Ammon's horn (tissue), 1 donor: ENCODE results near the gene ZNF653.
"Not testable (repeated sequence)": the region's sequence is repeated elsewhere in the genome, so short reads cannot be mapped to it uniquely, and the experiment has no call there.

Experiments
- DNase-seq: peaks from one replicate; pipeline ENCODE4 v3.0.0-alpha.2; 2016; ENCODE audit warnings: low spot score

The ZNF653 gene

DNA sequence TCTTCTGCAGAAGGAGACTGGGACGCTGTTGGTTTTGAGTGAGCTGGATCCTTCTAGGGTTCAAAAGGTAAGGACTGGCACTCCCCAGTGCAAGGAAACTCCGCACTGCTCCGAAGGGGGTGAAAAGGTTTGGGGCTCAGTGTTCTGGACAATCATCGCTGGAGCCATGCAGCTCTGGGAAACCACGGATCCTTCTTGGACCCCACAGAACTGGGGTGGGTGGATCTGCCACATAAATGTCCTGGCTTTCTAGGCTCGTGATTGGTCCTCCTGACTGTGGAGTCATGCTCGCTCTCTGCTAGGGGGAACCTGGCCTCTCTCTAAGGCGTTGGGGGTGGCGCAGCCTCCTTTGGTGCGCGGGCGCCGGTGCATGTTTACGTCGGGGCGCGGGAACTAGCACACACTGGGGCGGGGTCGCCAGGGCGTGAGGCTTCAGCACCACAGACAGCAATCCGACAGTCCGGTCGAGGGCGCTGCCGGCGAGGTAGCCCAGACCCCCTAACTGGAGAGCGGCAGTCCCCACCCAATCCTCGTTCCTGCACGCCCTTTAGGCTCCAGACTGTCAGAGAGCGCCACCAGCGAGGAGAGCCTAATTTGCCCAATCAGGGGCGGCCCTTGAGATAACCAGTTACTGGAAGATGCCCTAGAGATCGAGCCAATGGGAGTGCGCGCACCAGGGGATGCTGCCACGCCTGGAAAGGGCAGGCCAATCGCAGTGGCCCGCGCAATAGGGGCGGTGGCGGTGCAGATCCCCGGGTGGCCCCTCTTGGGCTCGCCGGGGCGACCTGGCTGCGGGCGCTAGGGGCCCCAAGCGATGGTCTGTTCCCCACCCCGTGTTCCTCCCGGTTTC, 23.9 kb downstream of the ZNF653 start:
- DNase-seq: peak; percentile 99

GRCh38 chr19:11480715-11481533, 24.7 kb downstream of the ZNF653 start, which contains the start of gene ELAVL3:
ELAVL3 (minus strand) TSS chr19:11481046; CDS start chr19:11480608, 438 bp downstream.
- DNase-seq: peak; percentile 84

- no peak for DNase-seq
Measured at GRCh38 chr19:11479898-11480714, 25.5 kb downstream of the ZNF653 start.

DNA sequence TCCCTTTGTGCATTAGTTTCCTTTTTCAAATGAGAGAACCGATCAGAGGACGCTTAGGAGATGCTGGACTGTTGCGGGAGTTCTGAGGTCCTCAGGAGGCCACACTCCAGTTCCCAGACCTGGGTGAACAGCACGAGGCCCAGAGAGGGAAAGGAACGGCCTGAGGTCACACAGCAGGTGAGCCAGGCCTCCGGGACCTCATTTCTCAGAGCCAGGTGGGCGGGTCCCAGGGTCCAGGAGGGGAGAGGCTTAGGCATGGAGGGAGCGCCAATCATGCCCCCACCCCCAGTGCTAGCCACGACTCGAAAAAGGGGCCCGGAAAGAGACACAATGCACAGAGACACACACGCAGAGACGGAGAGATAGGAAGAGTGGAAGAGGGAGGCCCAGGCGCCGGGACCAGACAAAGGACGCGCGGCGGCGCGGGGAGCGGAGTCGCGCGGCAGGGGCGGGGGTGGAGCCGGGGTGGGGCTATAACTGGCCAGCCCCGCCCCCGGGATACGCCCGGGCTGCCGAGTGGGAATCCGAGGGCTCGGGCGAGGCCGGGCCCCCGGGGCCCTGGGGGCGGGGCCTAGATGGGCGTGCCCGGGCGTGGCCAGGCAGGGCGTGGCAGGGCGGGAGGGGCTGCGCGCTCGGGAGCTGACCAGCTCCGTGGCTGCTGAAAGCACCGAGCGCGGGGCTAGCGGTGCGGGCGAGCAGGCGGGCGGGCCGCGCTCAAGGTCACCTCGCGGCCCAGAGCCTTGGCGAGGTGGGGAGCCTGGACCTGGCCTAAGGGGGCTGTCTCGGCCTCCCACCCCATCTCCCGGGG, 26.3 kb downstream of the ZNF653 start:
- DNase-seq: peak; percentile 71

DNA sequence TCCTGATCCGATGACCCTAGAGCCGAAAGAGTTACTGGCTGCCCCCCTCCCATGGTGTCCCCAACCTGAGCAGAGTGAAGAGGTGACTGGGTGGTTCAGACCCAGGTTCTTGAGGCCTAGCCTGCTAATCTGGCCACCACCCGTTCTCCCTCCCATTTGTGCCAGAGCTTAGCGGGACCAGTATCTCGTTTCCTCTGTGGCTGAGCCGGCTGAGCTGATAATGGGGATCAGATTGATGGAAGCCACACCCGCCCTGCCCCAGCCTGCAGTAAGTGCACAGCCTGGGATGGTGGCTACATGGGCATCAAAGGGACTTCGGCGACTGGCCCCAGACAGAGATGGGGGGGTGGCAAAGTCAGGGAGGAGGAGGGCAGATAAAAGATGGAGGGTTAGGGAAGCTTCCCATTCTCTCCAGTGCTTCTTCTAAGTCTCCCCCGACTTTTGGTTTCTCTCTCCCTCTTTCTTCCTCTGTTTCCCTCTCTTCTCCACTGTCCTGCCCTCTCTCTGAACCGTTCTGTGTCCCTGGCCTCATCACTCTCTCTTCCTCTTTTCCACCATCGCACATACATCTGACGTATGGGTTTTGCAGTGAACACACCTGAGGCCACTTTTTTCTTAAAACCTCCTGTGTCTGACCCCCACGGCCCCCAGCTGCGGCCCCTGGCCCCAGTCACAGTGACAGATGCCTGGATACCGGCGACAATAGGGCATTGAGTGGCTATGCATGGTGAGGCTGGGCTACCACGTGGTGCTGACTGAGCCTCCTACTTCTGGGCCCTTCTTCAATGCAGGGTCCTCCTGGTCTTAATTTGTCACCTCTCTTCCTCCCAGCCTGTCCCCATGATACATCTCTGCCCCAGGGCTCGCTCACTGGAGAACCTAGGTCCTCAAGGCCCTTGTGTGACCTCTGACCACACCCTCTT, 27.2 kb downstream of the ZNF653 start:
- peak; percentile 74 for DNase-seq

DNA sequence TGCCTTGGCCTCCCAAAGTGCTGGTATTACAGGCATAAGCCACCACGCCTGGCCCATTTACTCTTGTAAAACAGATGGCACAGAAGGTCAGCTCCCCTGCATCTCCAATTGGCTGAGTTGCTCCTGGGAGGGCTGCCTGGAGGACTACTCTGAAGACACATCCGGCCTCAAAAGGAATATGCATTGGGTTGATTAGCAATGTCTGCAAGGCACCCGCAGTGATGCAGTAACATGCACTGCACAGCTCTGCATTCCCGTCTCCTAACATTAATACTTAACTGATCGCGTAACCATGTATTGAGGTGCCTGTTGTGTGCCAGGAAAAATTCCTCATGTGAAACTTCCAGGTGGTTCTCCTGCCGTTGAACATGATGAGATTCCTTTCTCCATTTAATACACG, 29.8 kb downstream of the ZNF653 start:
- DNase-seq: no peak

GRCh38 chr19:11475343-11475742, 30.3 kb downstream of the ZNF653 start:
- not testable (repeated sequence) for DNase-seq

- DNase-seq: no peak
Measured at GRCh38 chr19:11473725-11474124, 31.9 kb downstream of the ZNF653 start.

- not testable (repeated sequence) for DNase-seq
Measured at GRCh38 chr19:11468266-11468845, 37.3 kb downstream of the ZNF653 start.

DNA sequence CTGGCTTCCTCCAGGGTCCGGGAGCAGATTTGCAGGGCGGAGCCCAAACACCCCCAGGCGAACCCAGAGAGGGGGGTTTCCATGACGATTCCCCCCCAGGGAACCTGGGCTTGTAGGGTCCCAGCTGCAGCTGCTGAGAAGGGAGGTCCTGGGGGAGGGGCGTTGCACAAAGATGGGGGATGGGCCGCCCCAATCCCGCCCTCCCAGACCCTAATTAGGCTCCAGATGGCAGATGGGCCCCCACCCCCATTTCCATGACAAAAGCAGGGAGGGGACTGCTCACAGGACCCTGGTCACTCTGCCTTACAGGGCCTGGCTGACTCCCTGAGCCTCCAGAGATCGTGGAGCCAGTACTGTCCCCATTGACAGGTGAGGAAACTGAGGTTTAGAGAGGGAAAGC, 40.0 kb downstream of the ZNF653 start:
- no peak for DNase-seq

- no peak for DNase-seq
Measured at GRCh38 chr19:11464333-11465265, 41.0 kb downstream of the ZNF653 start.

- DNase-seq: no peak
Measured at GRCh38 chr19:11463391-11463790, 42.2 kb downstream of the ZNF653 start.

- DNase-seq: no peak
Measured at GRCh38 chr19:11461453-11461852, 44.2 kb downstream of the ZNF653 start.

- DNase-seq: no peak
Measured at GRCh38 chr19:11460207-11460606, 45.4 kb downstream of the ZNF653 start.

DNA sequence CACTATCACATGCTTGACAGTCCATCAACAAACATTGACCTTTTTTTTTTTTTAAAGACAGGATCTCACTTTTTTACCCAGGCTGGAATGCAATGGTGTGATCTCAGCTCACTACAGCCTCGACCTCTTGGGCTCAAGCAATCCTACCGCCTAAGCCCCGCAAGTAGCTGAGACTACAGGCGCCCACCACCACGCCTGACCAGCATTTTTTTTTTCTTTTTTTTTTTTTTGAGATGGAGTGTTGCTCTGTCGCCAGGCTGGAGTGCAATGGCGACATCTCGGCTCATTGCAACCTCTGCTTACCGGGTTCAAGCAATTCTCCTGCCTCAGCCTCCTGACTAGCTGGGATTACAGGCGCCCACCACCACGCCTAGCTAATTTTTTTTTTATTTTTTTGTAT, 46.7 kb downstream of the ZNF653 start:
- not testable (repeated sequence) for DNase-seq

DNA sequence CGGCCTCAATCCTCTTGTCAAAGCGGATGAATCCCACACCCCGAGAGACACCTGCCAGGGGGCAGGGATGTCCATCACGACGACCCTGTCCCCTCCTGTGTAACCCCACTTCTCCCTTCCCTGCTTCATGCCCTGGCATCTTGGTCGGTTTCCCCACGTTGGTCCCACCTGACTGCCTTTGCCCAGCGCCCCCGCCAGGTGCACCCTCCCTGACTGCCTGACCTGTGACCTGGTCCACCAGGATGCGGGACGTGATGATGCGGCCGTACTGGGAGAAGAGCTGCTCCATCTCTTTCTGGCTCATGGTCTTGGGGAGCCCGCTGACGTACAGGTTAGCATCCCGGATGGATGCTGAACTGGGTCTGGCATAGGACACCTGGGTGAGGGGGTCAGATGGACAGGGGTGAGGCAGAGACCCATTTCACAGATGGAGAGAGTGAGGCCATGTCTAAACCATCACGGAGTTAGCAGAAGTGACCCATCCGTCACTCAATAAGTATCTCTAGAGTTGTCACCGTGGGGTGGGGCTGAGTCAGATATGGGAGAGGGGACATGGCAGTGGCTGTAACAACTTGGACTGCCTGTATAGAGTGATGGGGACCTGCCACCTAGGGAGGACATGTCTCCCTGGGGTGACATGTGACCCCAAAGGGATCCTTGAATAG, 47.3 kb downstream of the ZNF653 start:
- DNase-seq: no peak

DNA sequence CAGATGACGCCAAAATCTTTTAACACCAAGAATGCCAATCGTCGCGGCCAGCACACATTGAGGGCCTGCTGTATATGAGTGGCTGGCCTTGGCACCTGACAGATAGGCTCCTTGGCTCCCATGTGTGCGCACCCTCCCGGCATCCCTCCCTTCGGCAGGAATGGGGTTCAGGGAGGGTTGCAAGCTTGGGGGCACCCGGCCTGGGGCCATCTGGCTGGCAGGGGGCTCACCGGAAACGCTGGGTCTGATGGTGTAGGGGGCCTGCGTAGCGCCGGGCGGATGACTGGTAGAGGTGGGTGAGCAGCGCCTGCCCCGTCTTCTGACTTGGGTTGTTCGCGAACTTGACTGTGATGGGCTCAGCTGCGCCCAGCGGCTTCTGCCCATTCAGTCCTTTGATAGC, 47.8 kb downstream of the ZNF653 start:
- DNase-seq: no peak

- DNase-seq: peak; percentile 95
Measured at GRCh38 chr19:11457115-11457514, 48.5 kb downstream of the ZNF653 start.
